ENCODE measurements around the gene DIP2B. TPM values are rescaled to one million over a fixed set of nuclear protein-coding genes. Genes with fewer than 3 reads are reported as not detected.
A peak's percentile ranks its signal among the peaks of the same experiment; 100 is the strongest.

Gene DIP2B
- total and polyA plus RNA-seq, 10 donors, result 5.6 to 96.4 (median 61.6) TPM

GRCh38 chr12:50606675-50607375, 102.0 kb downstream of the DIP2B start:
- peak overlapping the region in 6 of 8 donors; percentile 11 to 70 (median 26) for H3K27ac ChIP-seq
- no peak overlapping the region for H3K4me3 ChIP-seq
- peaks cover 8 to 87% (median 52%) of the 10 kb centered on the region in 6 donors for H3K4me1 ChIP-seq
- no peak for TF ChIP-seq POLR2AphosphoS5 (IDR thresholded peaks at IDR 0.05)
- TF ChIP-seq, protein P1, sequence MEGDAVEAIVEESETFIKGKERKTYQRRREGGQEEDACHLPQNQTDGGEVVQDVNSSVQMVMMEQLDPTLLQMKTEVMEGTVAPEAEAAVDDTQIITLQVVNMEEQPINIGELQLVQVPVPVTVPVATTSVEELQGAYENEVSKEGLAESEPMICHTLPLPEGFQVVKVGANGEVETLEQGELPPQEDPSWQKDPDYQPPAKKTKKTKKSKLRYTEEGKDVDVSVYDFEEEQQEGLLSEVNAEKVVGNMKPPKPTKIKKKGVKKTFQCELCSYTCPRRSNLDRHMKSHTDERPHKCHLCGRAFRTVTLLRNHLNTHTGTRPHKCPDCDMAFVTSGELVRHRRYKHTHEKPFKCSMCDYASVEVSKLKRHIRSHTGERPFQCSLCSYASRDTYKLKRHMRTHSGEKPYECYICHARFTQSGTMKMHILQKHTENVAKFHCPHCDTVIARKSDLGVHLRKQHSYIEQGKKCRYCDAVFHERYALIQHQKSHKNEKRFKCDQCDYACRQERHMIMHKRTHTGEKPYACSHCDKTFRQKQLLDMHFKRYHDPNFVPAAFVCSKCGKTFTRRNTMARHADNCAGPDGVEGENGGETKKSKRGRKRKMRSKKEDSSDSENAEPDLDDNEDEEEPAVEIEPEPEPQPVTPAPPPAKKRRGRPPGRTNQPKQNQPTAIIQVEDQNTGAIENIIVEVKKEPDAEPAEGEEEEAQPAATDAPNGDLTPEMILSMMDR (IDR thresholded peaks at IDR 0.05 in 8 of 11, conservative IDR thresholded peaks at IDR 0.05 in 3 of 11), result no peak
- no peak for TF ChIP-seq POLR2A (IDR thresholded peaks at IDR 0.05)
- DNase-seq, result no peak
- intact Hi-C loops (cut with DNase I; ENCODE audit: low total_unique reads), result no loop called here
- no peaks in the 10 kb centered on the region for H3K27me3 ChIP-seq (replicated peaks in 1 of 7)
- no peaks in the 10 kb centered on the region for H3K9me3 ChIP-seq
- WGBS, 5 donors, result 72 to 92% (median 87%) methylated on average over 5 of the region's 5 CpGs
- H3K36me3 ChIP-seq, result peaks cover 0 to 8% (median 0%) of the 10 kb centered on the region in 6 donors

- no peaks in the 10 kb centered on the region for H3K27me3 ChIP-seq (replicated peaks in 1 of 7)
- WGBS, 5 donors, result 82 to 91% (median 83%) methylated on average over 3 of the region's 3 CpGs
- no peaks in the 10 kb centered on the region for H3K9me3 ChIP-seq
- peak overlapping the region in 1 of 8 donors; percentile 24 for H3K27ac ChIP-seq
- no peak for TF ChIP-seq POLR2AphosphoS5 (IDR thresholded peaks at IDR 0.05)
- TF ChIP-seq, protein P1 (IDR thresholded peaks at IDR 0.05 in 8 of 11, conservative IDR thresholded peaks at IDR 0.05 in 3 of 11), result no peak
- no peak for TF ChIP-seq POLR2A (IDR thresholded peaks at IDR 0.05)
- intact Hi-C loops (cut with DNase I; ENCODE audit: low total_unique reads), result no loop called here
- H3K4me3 ChIP-seq, result no peak overlapping the region
- H3K4me1 ChIP-seq, result peaks cover 8 to 86% (median 51%) of the 10 kb centered on the region in 6 donors
- no peak for DNase-seq
- peaks cover 0 to 17% (median 0%) of the 10 kb centered on the region in 6 donors for H3K36me3 ChIP-seq
Measured at GRCh38 chr12:50609292-50609874, 104.6 kb downstream of the DIP2B start.

DNA sequence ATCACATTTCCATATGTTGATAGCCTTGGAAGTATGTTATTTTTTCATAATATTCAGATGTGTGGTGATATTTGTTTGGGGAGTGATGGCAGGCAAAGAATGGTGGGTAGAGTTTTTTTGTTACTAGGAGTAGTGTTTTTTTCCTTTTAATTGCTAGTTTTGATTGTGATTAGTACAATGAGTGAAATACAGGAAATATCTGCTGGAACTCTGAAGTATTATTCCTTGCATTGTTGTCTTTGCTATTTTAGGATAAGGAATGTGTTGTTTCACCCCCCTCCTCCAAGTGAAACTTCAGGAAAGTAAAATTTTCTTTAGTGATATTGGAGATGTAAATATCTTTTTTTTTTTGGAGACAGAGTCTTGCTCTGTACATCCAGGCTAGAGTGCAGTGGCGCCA, 105.4 kb downstream of the DIP2B start:
- TF ChIP-seq POLR2A (IDR thresholded peaks at IDR 0.05) (no peak), POLR2AphosphoS5 (IDR thresholded peaks at IDR 0.05) (no peak)
- TF ChIP-seq, protein P1 (IDR thresholded peaks at IDR 0.05 in 8 of 11, conservative IDR thresholded peaks at IDR 0.05 in 3 of 11), result no peak
- Histone ChIP-seq H3K4me3 (no peak overlapping the region), H3K27me3 (replicated peaks in 1 of 7) (no peaks in the 10 kb centered on the region), H3K9me3 (no peaks in the 10 kb centered on the region), H3K4me1 (peaks cover 8 to 86% (median 49%) of the 10 kb centered on the region in 6 donors), H3K36me3 (peaks cover 0 to 17% (median 0%) of the 10 kb centered on the region in 6 donors), H3K27ac (peak overlapping the region in 2 of 8 donors; percentile 56 to 62)
- 93 to 100% (median 96%) methylated on average over 1 of the region's 1 CpG for WGBS, 5 donors
- intact Hi-C loops (cut with DNase I; ENCODE audit: low total_unique reads), result no loop called here
- DNase-seq, result no peak

All from spleen (tissue), 11 donors.